Transverse colon (tissue), 4 donors: ENCODE data around the gene CCR8. TPM values are rescaled to one million over a fixed set of nuclear protein-coding genes. Genes with fewer than 3 reads are reported as not detected.
A peak's percentile ranks its signal among the peaks of the same experiment; 100 is the strongest.
"Not testable (repeated sequence)": the region's sequence is repeated elsewhere in the genome, so short reads cannot be mapped to it uniquely, and the experiment has no call there.

Experiments
- DNase-seq: peaks from one replicate; pipeline ENCODE4 v3.0.0-alpha.2; 2019
- H3K27ac ChIP-seq, 4 donors: fragments of 200-600 bp; sonication (generic); 2 replicates each; pipeline ENCODE4 v1.5.1; 2016 to 2018; ENCODE audit warnings: inconsistent platforms in 4 of 4
- H3K27me3 ChIP-seq: fragments of 200-600 bp; sonication (generic); 2 replicates; pipeline ENCODE4 v1.5.1; 2017; ENCODE audit warnings: inconsistent platforms
- H3K36me3 ChIP-seq, 4 donors: fragments of 200-600 bp; sonication (generic); 2 replicates each; pipeline ENCODE4 v1.5.1; 2017 to 2019; ENCODE audit warnings: inconsistent platforms in 4 of 4
- H3K4me1 ChIP-seq, 4 donors: fragments of 200-600 bp; sonication (generic); 2 replicates each; pipeline ENCODE4 v1.5.1; 2017 to 2020; ENCODE audit warnings: inconsistent platforms in 4 of 4
- H3K4me3 ChIP-seq, 4 donors: fragments of 200-600 bp; sonication (generic); 1 replicate in 1 of 4; 2 replicates in 3 of 4; pipeline versions ENCODE4 v1.5.1 to v1.6.1; 2017 to 2019; ENCODE audit warnings: inconsistent platforms in 4 of 4
- H3K9me3 ChIP-seq, 2 donors: fragments of 200-600 bp; sonication (generic); 2 replicates each; pipeline ENCODE4 v1.5.1; 2017 to 2019; ENCODE audit warnings: inconsistent platforms in 2 of 2
- EP300 ChIP-seq: sonication (generic); formaldehyde crosslinking; IDR thresholded peaks from one replicate; pipeline ENCODE4 v1.6.1; 2017; ENCODE audit warnings: antibody characterized with exemption, low read depth
- POLR2A ChIP-seq: fragments of 450-650 bp; IDR thresholded peaks from one replicate; pipeline ENCODE4 v1.6.1; 2016; ENCODE audit warnings: antibody characterized with exemption, mild to moderate bottlenecking, moderate library complexity
- POLR2AphosphoS5 ChIP-seq, 3 donors: sonication (generic); formaldehyde crosslinking; IDR thresholded peaks; one replicate each; pipeline ENCODE4 v1.6.1; 2016; ENCODE audit warnings: antibody characterized with exemption in 3 of 3
- WGBS, 2 donors: methylation state at CpG; one replicate each; pipeline ENCODE4 v1.1.5; 2018; ENCODE audit warnings: low coverage in 1 of 2; 5-methylcytosine and 5-hydroxymethylcytosine counted together
- in situ Hi-C, 4 donors: fragments of 200-750 bp; cut with MboI; loops; one replicate each; pipeline versions ENCODE4 v1.15.0 to v1.15.1; 2017; ENCODE audit warnings: low sequenced_read_pairs in 3 of 4, low pct_ligation_motif_present in 1 of 4, low pct_unique_long_range_greater_than_20kb in 1 of 4
- intact Hi-C: fragments of 100-400 bp; cut with DNase I; formaldehyde crosslinking; loops from one replicate; pipeline ENCODE4 v1.15.1; 2023; ENCODE audit warnings: low total_unique reads
- total RNA-seq, 4 donors: library from RNA; depleted of rRNA; stranded (reverse); fragments of >200 nt; gene quantifications; one replicate each; pipeline ENCODE4 v1.1.0, GENCODE V29; 2016
- TF ChIP-seq, protein P1 (sequence below), 5 experiments: fragments of 200-600 bp in 3 of 5; fragments of 450-650 bp in 2 of 5; sonication (generic) in 3 of 5; IDR thresholded peaks; 1 replicate in 2 of 5; 2 replicates in 3 of 5; pipeline ENCODE4 v1.5.1; 2016 to 2017; ENCODE audit warnings: antibody characterized with exemption in 5 of 5, inconsistent platforms in 3 of 5, mild to moderate bottlenecking in 2 of 5, moderate library complexity in 1 of 5

Gene CCR8
- total RNA-seq, 4 donors from 2014 or later = not detected

DNA sequence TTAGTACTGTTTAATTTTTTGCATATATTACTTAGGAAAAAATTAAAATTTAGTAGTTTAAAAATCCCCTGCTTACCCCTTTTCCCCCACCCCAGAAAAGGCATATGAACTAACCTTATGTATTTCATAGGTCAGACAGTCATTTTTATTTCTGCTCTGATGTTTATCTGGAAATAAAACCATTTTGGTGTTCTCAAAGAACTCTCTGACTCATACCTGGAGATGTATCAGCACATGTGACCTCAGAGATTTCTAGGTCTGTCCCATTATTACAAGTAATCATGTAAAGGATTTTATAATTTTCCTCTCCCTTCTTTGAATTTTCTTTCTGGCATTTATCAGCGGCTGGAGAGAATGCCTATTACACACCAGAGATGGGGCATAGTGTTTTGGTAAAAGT, 14.1 kb upstream of the CCR8 start:
- intact Hi-C loops = no loop called here
- Histone ChIP-seq H3K9me3 (no peaks in the 10 kb centered on the region), H3K27ac (no peak overlapping the region), H3K4me3 (no peak overlapping the region), H3K4me1 (peaks cover 0 to 10% (median 3%) of the 10 kb centered on the region in 4 donors), H3K27me3 (no peaks in the 10 kb centered on the region), H3K36me3 (no peaks in the 10 kb centered on the region)
- TF ChIP-seq POLR2AphosphoS5 (IDR thresholded peaks at IDR 0.05) = no peak
- TF ChIP-seq EP300 = no peak
- no peak for TF ChIP-seq POLR2A
- TF ChIP-seq, protein P1, sequence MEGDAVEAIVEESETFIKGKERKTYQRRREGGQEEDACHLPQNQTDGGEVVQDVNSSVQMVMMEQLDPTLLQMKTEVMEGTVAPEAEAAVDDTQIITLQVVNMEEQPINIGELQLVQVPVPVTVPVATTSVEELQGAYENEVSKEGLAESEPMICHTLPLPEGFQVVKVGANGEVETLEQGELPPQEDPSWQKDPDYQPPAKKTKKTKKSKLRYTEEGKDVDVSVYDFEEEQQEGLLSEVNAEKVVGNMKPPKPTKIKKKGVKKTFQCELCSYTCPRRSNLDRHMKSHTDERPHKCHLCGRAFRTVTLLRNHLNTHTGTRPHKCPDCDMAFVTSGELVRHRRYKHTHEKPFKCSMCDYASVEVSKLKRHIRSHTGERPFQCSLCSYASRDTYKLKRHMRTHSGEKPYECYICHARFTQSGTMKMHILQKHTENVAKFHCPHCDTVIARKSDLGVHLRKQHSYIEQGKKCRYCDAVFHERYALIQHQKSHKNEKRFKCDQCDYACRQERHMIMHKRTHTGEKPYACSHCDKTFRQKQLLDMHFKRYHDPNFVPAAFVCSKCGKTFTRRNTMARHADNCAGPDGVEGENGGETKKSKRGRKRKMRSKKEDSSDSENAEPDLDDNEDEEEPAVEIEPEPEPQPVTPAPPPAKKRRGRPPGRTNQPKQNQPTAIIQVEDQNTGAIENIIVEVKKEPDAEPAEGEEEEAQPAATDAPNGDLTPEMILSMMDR (IDR thresholded peaks at IDR 0.05) = no peak
- 100% methylated on average over 1 of the region's 1 CpG for WGBS, 2 donors
- no peak for DNase-seq
- in situ Hi-C loops = no loop called here

GRCh38 chr3:39317571-39318169, 11.8 kb upstream of the CCR8 start:
- no peaks in the 10 kb centered on the region for H3K36me3 ChIP-seq
- H3K4me1 ChIP-seq = peaks cover 0 to 10% (median 3%) of the 10 kb centered on the region in 4 donors
- no peaks in the 10 kb centered on the region for H3K27me3 ChIP-seq
- peak overlapping the region; percentile 65 to 75 (median 68) for H3K27ac ChIP-seq
- TF ChIP-seq, protein P1 (IDR thresholded peaks at IDR 0.05) = peak in 3 of 5 experiments; percentile 11 to 46 (median 24)
- TF ChIP-seq POLR2AphosphoS5 (IDR thresholded peaks at IDR 0.05) (peak in 2 of 3 donors; percentile 28 to 57), POLR2A (no peak)
- H3K9me3 ChIP-seq = no peaks in the 10 kb centered on the region
- WGBS, 2 donors = 47 to 60% methylated on average over 2 of the region's 2 CpGs
- no peak for DNase-seq
- intact Hi-C loops = no loop called here
- in situ Hi-C loops = no loop called here
- no peak overlapping the region for H3K4me3 ChIP-seq

DNA sequence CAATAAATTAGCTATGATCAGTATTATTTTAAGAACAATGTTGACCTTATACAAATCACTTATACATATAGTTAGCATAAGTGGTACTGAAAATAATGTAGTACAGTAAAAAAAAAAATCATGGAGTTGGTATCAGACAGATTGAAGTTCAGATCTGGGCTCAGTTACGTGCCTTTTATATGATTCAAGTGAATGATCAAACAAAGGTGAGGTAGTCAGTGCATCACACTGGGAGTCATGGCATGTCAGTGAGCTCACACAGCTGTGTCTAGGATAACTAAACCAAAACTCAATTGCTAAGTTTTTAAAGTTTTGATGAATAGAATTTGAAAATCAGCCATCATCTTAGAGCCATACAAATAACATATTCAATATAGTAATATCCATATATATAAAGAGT, 11.2 kb upstream of the CCR8 start:
- peak; percentile 22 for DNase-seq

GRCh38 chr3:39319249-39319648, 10.3 kb upstream of the CCR8 start:
- Histone ChIP-seq H3K9me3 (no peaks in the 10 kb centered on the region), H3K4me3 (no peak overlapping the region), H3K27ac (no peak overlapping the region), H3K4me1 (peaks cover 0 to 10% (median 3%) of the 10 kb centered on the region in 4 donors), H3K27me3 (no peaks in the 10 kb centered on the region), H3K36me3 (no peaks in the 10 kb centered on the region)
- intact Hi-C loops (no loop called here), in situ Hi-C loops (no loop called here)
- no peak for DNase-seq
- TF ChIP-seq POLR2AphosphoS5 (IDR thresholded peaks at IDR 0.05) = no peak

More for the DNA sequence above, 11.2 kb upstream of the CCR8 start:
- Histone ChIP-seq H3K36me3 (no peaks in the 10 kb centered on the region), H3K27me3 (no peaks in the 10 kb centered on the region), H3K27ac (peak overlapping the region; percentile 65 to 75 (median 68)), H3K9me3 (no peaks in the 10 kb centered on the region), H3K4me3 (no peak overlapping the region), H3K4me1 (peaks cover 0 to 10% (median 3%) of the 10 kb centered on the region in 4 donors)
- TF ChIP-seq POLR2AphosphoS5 (IDR thresholded peaks at IDR 0.05) = peak in 1 of 3 donors; percentile 24
- TF ChIP-seq POLR2A = no peak
- in situ Hi-C loops (no loop called here), intact Hi-C loops (no loop called here)
- WGBS, 2 donors = 33 to 50% methylated on average over 1 of the region's 1 CpG

DNA sequence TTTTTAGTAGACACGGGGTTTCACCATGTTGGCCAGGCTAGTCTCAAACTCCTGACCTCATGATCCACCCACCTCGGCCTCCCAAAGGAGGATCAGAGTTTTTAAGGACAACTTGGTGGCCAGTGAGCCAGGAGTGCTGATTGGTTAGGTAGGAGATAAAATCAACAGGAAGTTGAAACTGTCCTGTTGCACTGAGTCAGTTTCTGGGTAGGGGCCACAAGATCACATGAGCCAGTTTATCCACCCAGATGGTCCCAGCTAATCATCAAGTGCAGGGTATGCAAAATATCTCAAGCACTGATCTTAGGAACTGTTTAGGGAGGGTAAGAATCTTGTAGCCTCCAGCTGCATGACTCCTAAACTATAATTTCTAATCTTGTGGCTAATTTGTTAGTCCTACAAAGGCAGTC, 7.9 kb upstream of the CCR8 start:
- H3K36me3 ChIP-seq, H3K4me3 ChIP-seq, in situ Hi-C loops, DNase-seq, H3K27me3 ChIP-seq, H3K27ac ChIP-seq, intact Hi-C loops, H3K9me3 ChIP-seq: not testable (repeated sequence)
- 86 to 100% methylated on average over 2 of the region's 2 CpGs for WGBS, 2 donors
- H3K4me1 ChIP-seq = peaks cover 0 to 10% (median 3%) of the 10 kb centered on the region in 4 donors

DNA sequence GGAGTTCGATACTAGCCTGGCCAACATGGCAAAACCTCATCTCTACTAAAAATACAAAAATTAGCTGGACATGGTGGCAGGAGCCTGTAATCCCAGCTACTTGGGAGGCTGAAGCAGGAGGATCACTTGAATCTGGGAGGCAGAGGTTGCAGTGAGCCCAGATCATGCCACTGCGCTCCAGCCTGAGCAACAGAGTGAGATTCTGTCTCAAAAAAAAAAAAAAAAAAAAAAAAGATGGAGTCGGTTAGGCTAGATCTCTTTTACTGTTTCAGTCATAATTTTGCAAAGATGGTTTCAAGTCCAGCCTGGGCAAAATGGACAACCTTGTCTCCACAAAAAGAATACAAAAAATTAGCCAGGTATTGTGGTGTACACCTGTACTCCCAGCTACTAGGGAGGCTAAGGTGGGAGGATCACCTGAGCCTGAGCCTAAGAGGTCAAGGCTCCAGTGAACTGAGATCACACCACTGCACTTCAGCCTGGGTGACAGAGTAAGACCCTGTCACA, 7.2 kb upstream of the CCR8 start:
- intact Hi-C loops, H3K27me3 ChIP-seq, DNase-seq, H3K4me3 ChIP-seq, H3K9me3 ChIP-seq, in situ Hi-C loops, H3K36me3 ChIP-seq, H3K27ac ChIP-seq: not testable (repeated sequence)
- H3K4me1 ChIP-seq = peaks cover 0 to 10% (median 3%) of the 10 kb centered on the region in 4 donors
- WGBS, 2 donors = 50 to 62% methylated on average over 2 to 3 of the region's 3 CpGs
